ENCODE measurements around the gene PRAME.
"Not testable (repeated sequence)": the region's sequence is repeated elsewhere in the genome, so short reads cannot be mapped to it uniquely, and the experiment has no call there.

DNA sequence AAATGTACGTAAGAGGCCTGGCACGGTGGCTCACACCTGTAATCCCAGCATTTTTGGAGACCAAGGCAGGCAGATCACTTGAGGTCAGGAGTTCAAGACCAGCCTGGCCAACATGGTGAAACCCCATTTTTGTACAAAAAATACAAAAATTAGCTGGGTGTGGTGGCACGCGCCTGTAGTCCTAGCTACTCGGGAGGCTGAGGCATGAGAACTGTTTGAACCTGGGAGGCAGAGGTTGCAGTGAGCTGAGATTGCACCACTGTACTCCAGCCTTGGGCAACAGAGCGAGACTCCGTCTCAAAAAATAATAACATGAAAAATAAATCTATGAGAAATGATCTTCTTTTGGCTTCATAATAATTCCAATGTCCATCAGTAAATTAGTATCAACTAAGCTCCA lies 48.2 kb downstream of the PRAME start:
- TF ChIP-seq, protein P1, sequence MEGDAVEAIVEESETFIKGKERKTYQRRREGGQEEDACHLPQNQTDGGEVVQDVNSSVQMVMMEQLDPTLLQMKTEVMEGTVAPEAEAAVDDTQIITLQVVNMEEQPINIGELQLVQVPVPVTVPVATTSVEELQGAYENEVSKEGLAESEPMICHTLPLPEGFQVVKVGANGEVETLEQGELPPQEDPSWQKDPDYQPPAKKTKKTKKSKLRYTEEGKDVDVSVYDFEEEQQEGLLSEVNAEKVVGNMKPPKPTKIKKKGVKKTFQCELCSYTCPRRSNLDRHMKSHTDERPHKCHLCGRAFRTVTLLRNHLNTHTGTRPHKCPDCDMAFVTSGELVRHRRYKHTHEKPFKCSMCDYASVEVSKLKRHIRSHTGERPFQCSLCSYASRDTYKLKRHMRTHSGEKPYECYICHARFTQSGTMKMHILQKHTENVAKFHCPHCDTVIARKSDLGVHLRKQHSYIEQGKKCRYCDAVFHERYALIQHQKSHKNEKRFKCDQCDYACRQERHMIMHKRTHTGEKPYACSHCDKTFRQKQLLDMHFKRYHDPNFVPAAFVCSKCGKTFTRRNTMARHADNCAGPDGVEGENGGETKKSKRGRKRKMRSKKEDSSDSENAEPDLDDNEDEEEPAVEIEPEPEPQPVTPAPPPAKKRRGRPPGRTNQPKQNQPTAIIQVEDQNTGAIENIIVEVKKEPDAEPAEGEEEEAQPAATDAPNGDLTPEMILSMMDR (conservative IDR thresholded peaks at IDR 0.05 in 1 of 2, IDR thresholded peaks at IDR 0.05 in 1 of 2; ENCODE audit: low read depth in 1 of 2, low read length in 2 of 2): not testable (repeated sequence)
- not testable (repeated sequence) for TF ChIP-seq EZH2 (IDR thresholded peaks at IDR 0.05; ENCODE audit: low read length, missing control alignments)

Data from fibroblast of lung (primary cell).